ENCODE measurements around the gene HMG20B. TPM values are rescaled to one million over a fixed set of nuclear protein-coding genes. Genes with fewer than 3 reads are reported as not detected.

Gene HMG20B
- total and polyA plus RNA-seq, 2 experiments from 2014 or later = 62.6 to 82.3 TPM

DNA sequence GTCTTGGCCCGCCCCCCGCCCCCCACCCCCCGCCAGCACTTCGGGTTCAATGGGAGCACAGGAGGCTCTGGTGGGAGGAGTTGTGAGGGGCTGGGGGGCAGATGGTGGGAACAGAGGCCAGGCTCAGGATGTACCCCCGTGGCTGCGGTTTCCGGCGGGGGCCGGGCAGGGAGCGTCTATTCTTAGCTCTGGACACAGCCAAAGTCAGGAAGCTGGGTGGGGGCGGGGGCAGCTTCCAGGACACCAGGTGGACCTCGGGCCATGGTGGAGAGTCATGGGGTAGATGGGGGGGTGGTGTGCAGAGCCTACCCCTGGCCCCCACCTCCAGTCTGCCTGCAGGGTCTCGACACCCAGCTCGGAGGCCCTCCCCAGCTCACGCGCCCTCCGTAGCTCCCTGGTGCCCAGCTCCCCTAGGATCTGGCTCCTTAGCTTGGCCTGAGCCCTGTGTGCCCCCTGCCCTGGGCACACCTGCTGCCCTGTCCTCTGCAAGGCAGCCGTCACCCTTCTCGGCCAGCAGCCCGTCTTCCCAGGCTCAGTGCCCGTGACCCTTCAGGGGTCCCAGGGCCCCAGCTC lies 36.1 kb downstream of the HMG20B start:
- Histone ChIP-seq H3K27me3 (peaks cover 27% of the 10 kb centered on the region), H3K9me2 (replicated peaks; ENCODE audit: insufficient read depth) (no peaks in the 10 kb centered on the region), H3K27ac (no peak overlapping the region), H3K4me3 (no peak overlapping the region), H3K36me3 (replicated peaks; ENCODE audit: insufficient read depth, low read depth) (no peaks in the 10 kb centered on the region), H4K20me1 (ENCODE audit: insufficient read depth, poor library complexity, severe bottlenecking) (no peaks in the 10 kb centered on the region), H3K4me1 (ENCODE audit: insufficient read depth) (peaks cover 17% of the 10 kb centered on the region), H3K9me3 (ENCODE audit: low read depth) (no peaks in the 10 kb centered on the region), H3K4me2 (no peak overlapping the region), H2AFZ (no peak overlapping the region), H3K79me2 (no peaks in the 10 kb centered on the region)
- DNase-seq (ENCODE audit: low spot score) = no peak
- 95% methylated on average over 16 of the region's 21 CpGs for WGBS (ENCODE audit: low lambda C conversion rate, missing lambda C conversion rate)
- TF ChIP-seq EZH2 (IDR thresholded peaks at IDR 0.05; ENCODE audit: borderline replicate concordance) (no peak), EZH2phosphoT487 (IDR thresholded peaks at IDR 0.05; ENCODE audit: low read depth, severe bottlenecking, unreplicated experiment) (no peak)
- TF ChIP-seq, protein P1, sequence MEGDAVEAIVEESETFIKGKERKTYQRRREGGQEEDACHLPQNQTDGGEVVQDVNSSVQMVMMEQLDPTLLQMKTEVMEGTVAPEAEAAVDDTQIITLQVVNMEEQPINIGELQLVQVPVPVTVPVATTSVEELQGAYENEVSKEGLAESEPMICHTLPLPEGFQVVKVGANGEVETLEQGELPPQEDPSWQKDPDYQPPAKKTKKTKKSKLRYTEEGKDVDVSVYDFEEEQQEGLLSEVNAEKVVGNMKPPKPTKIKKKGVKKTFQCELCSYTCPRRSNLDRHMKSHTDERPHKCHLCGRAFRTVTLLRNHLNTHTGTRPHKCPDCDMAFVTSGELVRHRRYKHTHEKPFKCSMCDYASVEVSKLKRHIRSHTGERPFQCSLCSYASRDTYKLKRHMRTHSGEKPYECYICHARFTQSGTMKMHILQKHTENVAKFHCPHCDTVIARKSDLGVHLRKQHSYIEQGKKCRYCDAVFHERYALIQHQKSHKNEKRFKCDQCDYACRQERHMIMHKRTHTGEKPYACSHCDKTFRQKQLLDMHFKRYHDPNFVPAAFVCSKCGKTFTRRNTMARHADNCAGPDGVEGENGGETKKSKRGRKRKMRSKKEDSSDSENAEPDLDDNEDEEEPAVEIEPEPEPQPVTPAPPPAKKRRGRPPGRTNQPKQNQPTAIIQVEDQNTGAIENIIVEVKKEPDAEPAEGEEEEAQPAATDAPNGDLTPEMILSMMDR (IDR thresholded peaks at IDR 0.05; ENCODE audit: poor library complexity) = no peak

DNA sequence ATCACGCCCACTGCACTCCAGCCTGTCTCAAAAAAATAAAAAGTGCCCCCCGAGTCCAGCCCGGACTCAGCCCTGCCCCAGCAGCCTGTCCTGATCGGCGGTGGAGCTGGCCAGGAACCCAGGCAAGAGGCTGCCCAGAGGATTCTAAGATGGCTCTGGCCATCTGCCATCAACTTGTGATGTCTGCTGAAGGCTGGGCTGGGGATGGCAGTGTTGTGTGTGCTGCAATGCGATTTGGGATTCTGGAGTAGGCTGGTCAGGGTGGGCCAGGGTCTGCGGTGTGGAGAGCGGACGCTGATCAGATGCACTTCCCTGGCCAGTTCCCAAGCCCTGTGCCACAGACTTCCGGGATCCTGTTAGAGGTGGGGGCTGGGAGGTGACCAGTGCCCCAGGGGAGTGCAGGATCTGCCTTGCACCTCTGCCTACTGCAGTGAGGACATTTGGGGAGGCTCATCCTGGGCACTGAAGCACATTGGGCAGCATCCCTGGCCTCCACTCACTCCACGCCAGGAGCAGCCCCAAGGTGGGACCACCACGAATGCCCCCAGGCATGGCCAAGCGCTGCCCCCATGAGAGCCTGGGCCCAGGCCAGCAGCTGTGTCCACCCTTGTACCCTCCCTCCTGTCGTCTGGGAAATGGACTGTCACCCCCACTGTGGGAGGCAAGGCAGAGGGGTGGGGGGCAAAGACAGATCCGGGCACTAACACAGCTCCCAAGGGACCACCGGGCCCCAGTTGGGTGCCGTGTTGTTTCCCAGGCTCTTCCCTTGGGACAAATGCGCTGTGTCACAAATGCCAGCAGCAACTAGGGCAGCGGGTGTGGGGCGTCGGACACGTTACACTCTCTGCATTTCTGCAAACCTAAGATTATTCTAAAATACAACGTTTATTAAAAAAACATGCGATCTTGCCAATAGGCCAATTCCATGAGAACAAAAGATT lies 37.3 kb downstream of the HMG20B start:
- H3K4me1 ChIP-seq (ENCODE audit: insufficient read depth) = peaks cover 17% of the 10 kb centered on the region
- H3K4me3 ChIP-seq = no peak overlapping the region
- H3K9me3 ChIP-seq (ENCODE audit: low read depth) = no peaks in the 10 kb centered on the region
- no peak overlapping the region for H3K27ac ChIP-seq
- no peaks in the 10 kb centered on the region for H4K20me1 ChIP-seq (ENCODE audit: insufficient read depth, poor library complexity, severe bottlenecking)
- H3K27me3 ChIP-seq = peaks cover 24% of the 10 kb centered on the region
- H3K4me2 ChIP-seq = no peak overlapping the region
- H3K36me3 ChIP-seq (replicated peaks; ENCODE audit: insufficient read depth, low read depth) = no peaks in the 10 kb centered on the region
- 88% methylated on average over 24 of the region's 24 CpGs for WGBS (ENCODE audit: low lambda C conversion rate, missing lambda C conversion rate)
- DNase-seq (ENCODE audit: low spot score) = no peak
- no peak overlapping the region for H2AFZ ChIP-seq
- TF ChIP-seq EZH2phosphoT487 (IDR thresholded peaks at IDR 0.05; ENCODE audit: low read depth, severe bottlenecking, unreplicated experiment) = no peak
- TF ChIP-seq, protein P1 (IDR thresholded peaks at IDR 0.05; ENCODE audit: poor library complexity) = no peak
- TF ChIP-seq EZH2 (IDR thresholded peaks at IDR 0.05; ENCODE audit: borderline replicate concordance) = no peak
- no peaks in the 10 kb centered on the region for H3K9me2 ChIP-seq (replicated peaks; ENCODE audit: insufficient read depth)
- no peaks in the 10 kb centered on the region for H3K79me2 ChIP-seq

DNA sequence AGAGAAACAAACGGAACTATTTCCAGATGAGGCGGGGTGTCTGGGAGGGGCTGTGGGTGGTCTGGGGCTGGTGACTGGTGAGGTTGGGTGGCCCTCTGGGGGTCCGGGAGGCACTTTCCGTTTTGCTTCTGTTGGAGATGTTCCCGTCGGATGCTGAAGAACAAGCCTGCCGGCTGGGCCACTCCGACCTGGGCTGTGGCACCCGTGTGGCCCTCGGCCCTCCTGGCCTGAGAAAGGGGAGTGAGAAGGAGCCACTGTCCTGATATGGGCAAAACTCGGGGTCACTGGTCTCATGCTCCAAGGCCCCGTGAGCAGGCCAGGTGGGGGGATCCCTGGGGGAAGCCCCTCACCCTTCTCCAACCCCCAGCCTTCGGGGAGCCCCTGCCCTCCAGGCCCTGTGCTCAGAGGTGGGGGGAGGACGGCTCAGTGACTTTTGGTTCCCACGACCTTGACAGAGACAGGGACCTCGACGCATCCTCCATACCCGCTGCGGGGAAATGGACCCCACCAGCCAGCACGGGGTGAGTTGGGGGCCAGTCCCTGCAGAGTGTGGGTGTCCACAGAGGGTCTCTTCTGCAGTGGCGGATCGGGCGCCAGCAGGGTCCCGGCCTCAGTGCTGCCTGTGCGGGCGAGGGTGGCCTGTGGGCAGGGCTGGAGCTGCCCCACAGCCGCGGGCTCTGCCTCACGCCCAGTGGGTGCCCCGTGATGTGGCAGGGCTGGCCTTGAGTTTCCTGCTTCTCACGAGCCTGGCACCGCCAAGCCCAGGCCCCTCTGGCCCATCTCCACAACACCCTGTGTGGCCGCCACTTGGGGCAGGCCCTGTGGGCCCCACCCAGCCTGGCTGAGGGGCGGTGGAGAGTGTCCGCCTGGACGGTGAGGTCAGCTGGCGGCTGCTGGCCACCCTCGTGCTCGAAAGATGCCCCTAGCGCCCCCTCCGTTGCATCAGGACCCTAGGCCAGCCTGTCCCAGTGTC lies 38.3 kb downstream of the HMG20B start:
- H3K9me2 ChIP-seq (replicated peaks; ENCODE audit: insufficient read depth) = no peaks in the 10 kb centered on the region
- no peak for DNase-seq (ENCODE audit: low spot score)
- no peaks in the 10 kb centered on the region for H3K36me3 ChIP-seq (replicated peaks; ENCODE audit: insufficient read depth, low read depth)
- H3K27ac ChIP-seq = no peak overlapping the region
- no peak overlapping the region for H3K4me2 ChIP-seq
- 92% methylated on average over 34 of the region's 41 CpGs for WGBS (ENCODE audit: low lambda C conversion rate, missing lambda C conversion rate)
- H3K27me3 ChIP-seq = peaks cover 15% of the 10 kb centered on the region
- H2AFZ ChIP-seq = no peak overlapping the region
- no peaks in the 10 kb centered on the region for H3K79me2 ChIP-seq
- H4K20me1 ChIP-seq (ENCODE audit: insufficient read depth, poor library complexity, severe bottlenecking) = no peaks in the 10 kb centered on the region
- no peak for TF ChIP-seq EZH2 (IDR thresholded peaks at IDR 0.05; ENCODE audit: borderline replicate concordance)
- TF ChIP-seq, protein P1 (IDR thresholded peaks at IDR 0.05; ENCODE audit: poor library complexity) = no peak
- TF ChIP-seq EZH2phosphoT487 (IDR thresholded peaks at IDR 0.05; ENCODE audit: low read depth, severe bottlenecking, unreplicated experiment) = no peak
- H3K4me1 ChIP-seq (ENCODE audit: insufficient read depth) = peaks cover 17% of the 10 kb centered on the region
- H3K4me3 ChIP-seq = no peak overlapping the region
- H3K9me3 ChIP-seq (ENCODE audit: low read depth) = no peaks in the 10 kb centered on the region
